ENCODE results near the gene INPP5A.
"Not testable (repeated sequence)": the region's sequence is repeated elsewhere in the genome, so short reads cannot be mapped to it uniquely, and the experiment has no call there.

The INPP5A gene

DNA sequence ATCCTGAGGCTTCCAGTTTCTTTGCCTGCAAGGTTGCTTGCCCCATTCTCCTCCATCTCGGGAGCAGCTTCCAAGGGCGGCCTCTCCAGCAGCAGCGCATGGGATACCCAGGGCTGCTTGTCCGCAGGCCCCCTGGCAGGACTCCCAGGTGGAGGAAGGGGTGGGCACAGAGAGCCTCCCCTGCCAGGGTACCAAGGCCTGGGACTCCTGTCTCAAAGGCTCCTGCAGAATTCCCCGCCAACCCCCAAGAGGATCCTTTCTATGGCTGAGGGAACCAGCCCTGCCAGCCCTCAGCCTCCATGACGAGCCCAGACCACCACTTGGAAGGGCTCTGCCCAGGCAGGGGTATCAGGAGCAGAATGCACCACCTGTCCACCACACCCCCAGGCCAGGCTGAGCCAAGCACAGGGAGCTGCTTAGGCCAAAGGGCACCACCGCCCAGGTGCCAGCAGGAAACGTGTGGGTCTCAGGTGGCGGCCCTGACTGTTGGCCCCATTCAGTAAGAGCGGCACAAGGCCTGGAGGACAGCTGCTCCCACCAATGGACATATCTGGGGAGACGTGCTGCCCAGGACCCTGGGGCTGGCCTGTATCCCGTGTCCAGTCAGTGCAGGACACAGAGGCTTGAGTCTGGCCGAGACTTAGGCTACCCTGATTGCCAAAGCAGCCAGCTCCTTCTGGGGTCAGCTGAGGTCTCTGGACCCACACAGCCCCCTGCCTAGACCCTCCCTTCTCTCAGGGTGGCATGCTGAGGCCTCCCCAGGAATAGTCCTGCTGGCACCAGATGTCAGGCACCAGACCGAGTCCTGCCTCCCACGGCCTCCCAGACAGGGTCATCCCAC, 33.8 kb upstream of the INPP5A start:
- FAIRE-seq: no peak

DNA sequence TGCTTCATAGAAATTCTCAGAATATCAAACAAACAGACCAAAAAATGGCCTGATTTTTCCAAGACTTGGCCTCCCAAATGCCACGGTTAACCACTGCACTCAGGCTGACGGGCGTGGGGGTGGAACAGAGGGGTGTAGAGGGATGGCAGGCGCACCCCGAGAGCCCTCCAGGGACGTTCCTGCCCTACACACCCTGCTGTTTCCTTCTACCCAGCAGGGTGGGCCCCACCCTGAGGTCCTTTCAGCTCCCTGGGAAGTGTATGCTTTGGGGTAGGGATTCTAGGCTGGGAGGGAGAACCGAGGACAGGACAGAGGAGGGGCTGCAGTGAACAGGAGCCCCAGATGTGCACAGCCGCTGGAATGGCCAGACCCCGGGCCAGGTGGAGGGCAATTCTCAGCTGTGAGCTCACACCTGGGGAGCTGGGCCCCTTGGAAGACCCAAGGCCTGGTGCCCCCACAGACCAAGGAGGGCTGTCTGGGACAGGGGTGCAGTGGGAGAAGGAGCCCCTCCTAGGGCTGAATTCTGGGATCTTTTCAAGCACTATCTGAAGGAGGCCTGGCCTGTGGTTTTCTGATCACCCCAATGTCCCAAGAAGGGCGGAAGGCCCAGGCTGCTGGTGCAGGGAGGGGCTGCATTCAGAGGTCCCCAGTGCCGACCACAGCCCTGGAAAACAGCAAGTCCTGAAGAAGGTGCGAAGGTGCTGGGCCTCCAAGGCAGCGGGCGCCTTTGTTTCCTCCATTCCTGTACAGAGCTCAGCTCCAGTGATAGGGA, 32.9 kb upstream of the INPP5A start:
- FAIRE-seq: no peak

DNA sequence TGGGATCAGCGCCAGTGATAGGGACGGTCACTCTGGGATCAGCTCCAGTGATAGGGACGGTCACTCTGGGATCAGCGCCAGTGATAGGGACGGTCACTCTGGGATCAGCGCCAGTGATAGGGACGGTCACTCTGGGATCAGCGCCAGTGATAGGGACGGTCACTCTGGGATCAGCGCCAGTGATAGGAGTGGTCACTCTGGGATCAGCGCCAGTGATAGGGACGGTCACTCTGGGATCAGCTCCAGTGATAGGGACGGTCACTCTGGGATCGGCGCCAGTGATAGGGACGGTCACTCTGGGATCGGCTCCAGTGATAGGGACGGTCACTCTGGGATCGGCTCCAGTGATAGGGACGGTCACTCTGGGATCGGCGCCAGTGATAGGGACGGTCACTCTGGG, 32.0 kb upstream of the INPP5A start:
- FAIRE-seq: not testable (repeated sequence)

DNA sequence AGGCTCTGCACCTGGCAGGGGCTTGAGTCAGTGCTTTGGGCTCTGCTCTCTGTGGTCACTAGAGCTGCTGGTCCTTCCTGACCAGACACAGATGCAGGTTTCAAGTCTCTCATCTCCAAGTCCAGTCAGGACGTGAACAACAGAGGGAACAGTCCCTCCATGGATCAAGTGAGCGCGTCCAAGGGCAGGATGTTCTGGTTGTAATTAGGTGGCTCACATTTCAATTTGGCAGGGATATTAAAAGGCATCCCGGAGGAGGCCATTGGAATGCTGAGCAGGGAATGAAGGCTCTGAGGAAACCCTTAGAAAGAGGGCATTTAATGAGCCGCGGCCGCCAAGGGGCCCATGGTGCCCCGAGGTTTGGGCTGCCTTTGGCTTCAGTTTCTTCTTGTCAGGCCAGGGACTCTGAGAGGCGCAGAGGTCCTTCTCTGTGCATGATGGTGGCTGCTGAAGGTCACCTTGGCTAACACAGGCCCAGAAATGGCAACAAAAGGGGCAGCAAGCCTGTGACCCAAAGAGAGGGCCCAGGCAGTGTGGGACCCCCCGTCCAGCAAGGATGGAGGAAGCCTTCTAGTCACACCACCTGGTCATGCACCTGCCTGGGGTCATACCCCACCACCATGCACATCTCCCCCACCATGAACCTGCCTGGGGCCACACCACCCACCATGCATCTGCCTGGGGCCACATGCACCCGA, 30.7 kb upstream of the INPP5A start:
- no peak for FAIRE-seq

DNA sequence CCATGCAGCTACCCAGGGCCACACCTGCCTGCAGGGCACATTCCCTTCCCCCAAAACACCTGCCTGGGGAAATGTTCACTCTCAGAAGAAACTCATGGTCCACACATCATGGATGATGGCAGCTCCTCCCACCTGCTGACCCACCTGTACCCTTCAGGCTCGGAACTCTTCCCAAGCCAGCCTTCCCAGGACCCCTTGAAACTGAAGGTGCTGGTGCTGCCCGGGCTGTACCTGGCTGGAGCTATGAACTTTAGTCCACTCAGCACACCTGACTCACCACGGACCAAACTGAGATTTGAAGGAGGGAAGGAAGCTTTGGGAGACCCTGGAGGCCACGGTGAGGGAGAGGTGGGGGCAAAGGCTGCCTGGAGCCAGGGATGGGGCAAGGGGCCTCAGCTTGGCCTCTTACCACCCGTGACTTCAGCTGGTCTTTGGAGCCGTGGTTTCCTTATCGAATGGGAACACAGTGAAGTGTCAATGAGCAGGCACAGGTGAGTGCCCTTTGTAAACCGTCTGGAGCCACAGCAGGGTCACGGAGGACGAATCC, 30.1 kb upstream of the INPP5A start:
- FAIRE-seq: no peak

DNA sequence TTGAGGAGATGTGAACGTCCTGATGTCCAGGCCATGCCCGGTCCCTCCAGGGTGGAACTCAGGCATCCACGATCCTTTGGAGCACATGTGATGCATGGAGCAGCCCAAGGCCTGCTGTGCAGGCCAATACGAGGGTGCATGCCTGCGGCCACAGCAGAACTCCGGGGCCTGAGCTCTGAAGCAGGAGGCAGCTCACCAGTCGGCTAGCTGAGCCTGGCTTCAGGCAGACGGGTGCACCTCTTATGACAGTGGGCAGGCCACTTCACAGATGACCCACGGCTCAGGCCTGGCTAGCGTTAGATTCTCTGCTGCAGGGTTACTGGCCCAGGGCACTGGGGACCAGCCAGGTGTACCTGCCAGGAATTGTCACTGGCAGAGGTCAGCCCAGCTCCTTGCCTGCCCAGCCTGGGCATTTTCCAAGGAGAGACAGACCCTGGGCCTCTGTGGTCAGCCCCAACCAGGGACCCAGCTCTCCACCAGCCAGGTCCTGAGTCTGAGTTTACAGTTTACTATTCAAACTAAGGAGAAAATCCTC, 29.6 kb upstream of the INPP5A start:
- no peak for FAIRE-seq

DNA sequence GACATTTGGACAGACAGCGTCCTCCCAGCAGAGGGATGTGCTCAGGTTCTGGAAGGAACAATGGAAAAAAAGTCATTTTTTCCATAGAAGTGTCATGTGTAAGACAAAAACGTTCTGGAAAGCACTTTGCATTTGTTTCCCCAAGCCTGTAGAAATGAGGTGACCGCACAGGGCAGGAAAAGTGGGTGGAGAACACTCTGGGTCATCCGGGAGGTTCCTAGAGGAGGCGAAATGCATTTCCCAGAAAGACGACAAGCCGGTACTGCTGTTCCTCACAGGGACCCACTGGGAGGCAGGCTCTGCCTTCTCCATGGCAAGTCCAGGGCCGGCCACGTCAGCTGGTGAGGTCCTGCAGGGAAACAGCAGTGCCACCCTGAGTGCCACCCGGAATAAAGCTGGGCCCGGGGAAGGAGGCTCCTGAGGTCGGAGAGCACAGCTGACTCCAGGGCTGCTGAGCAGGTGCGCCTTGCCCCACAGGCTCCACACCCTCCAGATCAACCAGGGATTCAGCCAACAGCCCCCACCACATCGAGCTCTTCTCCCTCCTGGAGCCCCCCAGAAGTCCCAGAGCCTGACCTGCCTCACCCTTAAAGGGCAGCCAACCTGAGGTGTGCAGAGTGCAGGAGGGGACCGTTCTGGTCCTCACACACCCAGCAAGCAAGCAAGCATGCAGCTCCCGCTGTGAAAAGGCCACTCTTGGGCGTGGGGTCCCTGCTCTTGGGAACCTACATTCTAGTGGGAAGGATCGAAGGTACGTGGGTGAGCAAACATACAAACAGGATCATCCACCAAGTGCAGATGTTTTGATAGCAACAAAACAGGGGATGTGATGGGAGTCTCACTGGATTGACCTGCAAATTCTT, 28.8 kb upstream of the INPP5A start:
- no peak for FAIRE-seq

DNA sequence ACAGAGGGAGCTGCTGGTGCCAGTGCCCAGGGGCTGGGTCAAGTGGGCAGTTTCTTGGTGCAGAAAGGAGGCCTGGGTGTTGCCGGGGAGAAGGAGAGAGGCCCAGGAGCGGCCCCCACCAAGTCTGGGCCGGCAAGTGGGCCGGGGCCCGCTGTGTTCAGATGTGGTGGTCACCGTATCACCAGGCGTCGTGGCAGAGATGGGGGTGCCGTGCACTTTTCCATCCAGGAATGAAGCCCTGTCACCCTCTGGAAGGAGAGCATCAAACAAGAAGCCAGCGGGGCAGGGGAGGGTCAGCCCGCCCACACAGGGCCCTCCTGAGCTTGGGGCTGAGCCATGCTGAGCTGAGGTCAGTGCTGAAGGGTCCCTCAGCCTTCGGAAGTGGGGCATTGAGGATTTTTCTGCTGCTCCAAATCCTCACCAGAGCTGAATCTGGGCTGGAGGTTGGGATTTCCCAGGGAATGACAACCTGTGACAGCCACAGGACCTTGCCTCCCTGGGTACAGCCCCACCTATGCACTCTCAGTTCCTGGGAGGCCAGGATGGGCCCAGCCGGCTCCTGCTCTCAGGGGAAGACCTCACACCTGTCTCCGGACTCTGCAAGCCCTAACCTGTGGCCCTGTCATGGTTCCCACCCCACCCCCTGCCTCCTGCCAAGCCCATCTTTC, 27.9 kb upstream of the INPP5A start:
- FAIRE-seq: no peak

DNA sequence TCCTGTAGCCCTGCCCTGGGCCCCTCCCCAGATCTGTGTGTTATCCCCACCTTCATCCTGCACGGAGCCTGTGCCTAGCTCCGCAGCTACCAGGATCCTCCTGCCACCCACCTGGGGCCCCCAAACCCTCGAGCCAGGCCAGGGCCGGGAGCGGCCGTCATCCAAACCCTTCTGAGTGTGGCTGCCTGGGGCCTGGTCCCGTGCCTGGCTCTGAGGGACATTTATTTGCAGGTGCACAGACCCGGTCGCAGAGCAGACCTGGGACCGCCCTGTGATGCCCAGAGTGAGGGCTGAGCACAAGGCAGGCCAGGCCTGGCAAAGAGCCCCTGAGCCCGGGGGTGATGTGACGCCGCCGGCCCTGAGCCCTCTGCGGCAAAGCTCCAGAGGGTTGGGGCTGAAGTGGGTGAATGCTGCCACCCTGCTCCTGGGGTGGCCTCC, 27.4 kb upstream of the INPP5A start:
- no peak for FAIRE-seq

DNA sequence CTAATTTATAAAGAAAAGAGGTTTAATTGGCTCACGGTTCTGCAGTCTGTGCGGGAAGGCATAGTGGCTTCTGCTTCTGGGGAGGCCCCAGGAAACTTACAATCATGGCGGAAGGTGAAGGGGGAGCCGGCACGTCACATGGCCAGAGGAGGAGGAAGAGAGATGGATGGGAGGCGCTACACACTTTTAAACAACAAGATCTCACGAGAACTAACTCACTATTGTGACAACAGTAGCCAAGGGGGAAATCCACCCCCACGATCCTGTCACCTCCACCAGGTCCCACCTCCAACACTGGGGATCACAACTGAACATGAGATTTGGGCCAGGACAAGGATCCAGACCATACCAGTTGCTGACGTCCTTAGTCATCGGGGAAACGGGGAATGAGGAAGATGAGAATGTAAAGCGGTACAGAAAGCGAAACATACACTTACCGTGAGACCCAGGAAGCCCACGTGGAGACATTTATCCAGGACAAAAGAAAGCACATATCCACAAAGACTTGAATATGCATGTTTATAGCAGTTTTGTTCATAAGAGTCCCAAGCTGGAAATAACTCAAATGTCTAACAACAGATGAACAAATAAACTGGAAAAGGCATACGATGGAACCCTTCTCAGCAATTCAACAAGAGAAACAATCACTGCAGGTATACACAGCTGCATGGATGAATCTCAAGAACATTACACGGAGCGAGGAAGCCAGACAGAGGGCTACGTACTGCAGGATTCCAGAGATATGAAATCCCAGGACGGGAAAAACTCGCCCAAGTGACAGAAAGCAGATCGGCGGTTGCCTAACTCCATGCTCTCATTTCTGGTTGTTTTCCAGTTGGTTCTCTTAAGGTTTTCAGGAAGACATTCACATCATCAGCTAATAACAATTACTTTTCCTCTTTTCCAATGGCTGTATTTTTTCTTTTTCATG, 26.2 kb upstream of the INPP5A start:
- no peak for FAIRE-seq

DNA sequence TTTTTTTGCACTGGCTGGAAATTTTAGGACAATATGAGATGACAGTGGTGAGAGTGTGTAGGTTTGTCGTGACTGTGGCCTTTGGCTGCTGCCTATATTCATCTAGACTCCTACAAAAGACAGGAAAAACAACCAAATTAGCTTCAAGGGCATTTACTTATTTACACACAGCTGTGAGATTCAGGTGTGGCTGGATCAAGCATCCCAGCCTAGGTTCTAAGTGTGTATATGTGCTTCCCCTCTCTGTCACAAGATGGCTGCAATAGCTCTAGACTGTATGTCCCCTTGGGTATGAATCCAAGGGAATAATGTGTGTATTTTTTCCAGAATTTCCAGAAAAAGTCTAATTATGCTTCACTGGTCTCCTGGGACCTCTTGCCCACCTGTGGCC, 25.5 kb upstream of the INPP5A start:
- FAIRE-seq: no peak

DNA sequence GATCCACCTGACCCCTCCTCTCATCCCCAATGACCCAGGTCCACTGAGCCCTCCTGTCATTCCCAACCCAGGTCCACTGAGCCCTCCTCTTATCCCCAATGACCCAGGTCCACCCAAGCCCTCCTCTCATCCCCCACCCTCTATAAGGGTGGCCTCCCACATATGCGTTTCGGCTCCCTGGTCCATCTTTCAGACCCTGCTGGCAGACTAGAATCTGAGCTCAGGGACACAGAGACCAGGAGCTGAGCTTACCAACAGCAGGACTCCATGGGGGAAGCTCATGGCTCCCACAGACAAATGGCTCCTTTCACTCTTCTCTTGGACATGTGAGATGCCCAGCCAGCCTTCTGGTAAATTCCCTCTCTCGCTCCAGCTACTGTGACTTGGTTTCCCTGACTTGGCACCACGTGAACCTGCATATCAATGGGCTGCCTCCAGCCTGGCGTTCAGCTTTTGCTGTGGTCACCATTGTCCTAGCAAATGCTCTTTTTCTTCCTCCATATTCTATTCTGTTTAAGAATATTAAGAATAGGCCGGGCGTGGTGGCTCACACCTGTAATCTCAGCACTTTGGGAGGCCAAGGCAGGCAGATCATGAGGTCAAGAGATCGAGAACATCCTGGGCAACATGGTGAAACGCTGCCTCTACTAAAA, 24.8 kb upstream of the INPP5A start:
- no peak for FAIRE-seq

DNA sequence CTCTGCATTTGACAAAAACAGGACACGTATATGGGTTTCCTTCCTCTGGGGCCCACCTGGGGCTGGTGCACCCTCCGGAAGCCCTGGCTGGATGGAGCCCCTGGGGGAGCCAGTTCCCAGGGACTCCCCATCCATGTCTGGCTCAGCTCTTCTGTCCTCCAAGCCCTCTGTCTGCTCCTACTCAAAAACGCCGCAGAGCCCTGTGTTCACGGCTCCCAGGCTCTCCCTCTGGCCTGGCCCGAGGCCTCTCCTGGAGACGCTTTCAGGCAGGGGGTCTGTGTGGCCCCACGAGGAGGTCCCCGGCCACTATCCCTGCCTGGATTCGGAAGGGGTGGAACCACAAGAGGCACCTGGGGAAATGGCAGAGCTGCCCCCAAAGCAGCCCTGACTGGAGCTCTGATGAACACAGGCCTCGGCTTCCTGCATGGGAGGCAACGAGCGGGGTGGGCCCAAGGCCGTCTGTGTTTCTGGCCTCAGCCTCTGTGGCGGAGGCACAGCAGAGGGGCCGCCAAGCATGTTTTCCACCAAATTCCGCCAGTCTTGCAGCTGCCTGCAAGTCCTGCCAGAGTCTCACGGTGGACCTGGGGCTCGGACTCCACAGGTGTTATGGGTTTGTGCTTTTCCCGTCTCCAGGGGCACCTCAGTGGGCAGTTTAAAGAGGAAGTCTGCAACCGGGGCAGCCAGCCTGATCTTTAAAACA, 22.6 kb upstream of the INPP5A start:
- FAIRE-seq: no peak

DNA sequence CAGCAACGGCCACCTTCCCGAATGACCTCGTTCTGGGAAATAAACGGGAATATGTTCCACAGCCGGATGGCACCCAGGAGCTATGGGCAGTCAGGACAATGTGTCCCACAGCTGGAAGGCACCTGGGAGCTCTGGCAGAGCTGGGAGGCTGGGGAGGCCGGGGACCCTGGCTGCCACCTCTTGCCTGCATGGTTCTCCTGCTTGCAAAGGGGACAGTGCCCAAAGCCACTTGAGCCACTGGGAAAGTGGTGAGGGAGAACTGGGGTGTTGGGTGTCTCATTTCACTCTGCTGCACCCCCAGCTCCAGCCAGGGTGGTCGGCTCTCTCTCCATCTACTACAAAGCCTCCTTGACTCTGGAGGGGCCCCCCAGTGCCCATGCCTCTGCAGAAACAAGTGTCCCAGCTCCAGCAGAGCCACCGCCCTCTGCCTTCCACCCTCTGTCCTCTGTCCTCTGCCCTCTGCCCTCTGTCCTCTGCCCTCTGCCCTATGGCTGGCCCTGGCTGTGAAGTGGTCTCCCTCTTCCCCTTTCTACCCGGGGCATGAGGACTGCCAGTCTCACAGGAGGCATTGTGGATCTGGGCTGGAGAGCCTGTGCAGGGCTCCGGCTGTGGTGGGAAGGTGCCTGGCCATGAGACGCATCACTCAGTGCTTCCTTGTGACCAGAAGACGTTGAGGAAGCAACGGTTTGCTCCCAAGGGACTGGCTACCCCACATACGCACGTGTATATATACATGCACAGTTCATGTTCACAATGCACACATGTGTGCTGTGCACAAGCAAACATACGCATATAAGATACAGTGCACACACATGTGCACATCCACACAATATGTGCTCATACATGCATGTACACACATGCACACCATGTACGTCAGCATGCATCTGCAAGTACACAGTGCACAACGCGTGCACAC, 21.5 kb upstream of the INPP5A start:
- FAIRE-seq: no peak

DNA sequence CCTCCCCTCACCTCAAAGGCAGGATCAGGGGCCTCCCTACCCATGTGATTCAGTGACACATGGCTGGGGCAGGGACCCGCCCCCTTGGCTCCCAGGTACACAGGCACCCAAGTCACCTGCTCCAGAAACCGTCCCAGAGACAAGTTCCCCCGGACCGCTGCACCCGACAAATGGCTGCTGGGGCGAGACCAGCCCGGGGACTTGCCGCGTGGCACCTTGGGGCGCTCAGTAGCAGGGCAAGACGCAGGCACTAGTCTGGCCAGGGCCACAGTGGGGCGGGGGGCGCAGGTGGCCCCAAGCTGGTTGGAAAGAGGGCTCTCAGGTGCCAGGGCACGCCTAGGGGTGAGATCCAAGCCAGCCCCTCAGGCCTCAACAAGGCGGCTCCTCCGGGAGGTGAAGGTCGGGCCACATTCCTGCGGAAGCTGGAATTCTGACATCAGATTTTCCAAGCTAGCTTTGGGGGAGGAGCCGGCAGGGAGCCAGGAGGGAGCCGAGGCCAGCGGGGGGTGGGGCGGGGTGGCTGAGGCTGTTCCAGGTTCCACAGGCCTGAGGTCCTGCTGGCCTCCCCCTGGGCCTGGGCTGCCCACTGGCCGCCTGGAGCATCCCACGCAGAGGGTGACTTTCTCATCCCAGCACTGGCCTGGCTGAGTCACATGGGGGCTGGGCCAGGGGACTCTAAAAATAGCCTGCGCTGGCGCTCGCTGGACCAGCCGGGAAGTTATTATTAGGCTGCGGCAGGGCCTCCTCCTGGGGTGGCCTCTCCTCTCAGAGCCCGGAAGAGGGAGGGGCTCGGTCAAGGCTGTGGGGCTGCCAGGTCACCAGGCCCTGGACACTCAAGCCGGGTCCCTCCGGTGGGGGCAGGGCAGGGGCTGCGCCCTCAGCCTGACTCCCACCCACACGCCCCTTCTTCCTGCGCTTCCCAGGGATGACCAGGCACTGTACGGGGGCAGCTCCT, 20.5 kb upstream of the INPP5A start:
- FAIRE-seq: peak; percentile 88

DNA sequence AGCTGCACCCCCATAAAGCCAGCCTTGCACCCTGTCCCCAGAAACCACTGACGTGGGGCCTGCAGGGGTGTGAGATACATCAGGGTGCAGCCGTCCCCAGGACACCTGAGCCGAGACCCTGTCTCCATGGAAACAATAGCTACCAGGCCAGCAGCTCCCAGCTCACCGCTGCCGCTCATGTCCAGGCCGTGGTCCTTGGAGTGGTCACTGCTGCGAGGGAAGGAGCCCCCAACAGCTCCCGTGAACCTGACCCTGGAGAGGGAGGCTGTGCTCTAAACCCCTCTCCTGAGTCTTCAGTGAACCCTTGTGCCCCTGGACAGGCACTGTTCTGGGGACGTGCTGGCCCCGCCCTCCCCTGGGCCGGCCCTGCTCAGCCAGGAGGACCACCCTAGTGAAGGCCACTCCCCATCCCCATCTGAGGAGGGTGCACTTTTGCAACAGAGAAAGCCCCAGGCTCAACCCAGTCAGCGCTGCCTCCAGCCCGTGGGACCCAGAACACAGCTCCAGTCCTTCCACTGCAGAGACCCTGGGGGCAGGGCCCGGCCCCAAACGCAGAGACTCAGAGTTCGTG, 19.6 kb upstream of the INPP5A start:
- FAIRE-seq: no peak
